Measurements from ENCODE around the gene RFX3. TPM values are rescaled to one million over a fixed set of nuclear protein-coding genes. Genes with fewer than 3 reads are reported as not detected.
A peak's percentile ranks its signal among the peaks of the same experiment; 100 is the strongest.

RFX3 gene
- total and polyA plus RNA-seq, 12 donors: 1.4 to 14.2 (median 5.5) TPM

GRCh38 chr9:3447143-3447542 is 78.7 kb downstream of the RFX3 start:
- no peak for DNase-seq
- no peak overlapping the region for H3K4me3 ChIP-seq
- TF ChIP-seq CTCF (IDR thresholded peaks at IDR 0.05) (no peak), POLR2A (IDR thresholded peaks at IDR 0.05) (no peak)
- H3K36me3 ChIP-seq (replicated peaks in 1 of 2): no peaks in the 10 kb centered on the region
- H3K9me3 ChIP-seq (replicated peaks in 1 of 3): no peaks in the 10 kb centered on the region
- WGBS, 4 donors: 85 to 88% (median 87%) methylated on average over 1 of the region's 1 CpG
- H3K27ac ChIP-seq: no peak overlapping the region
- no peaks in the 10 kb centered on the region for H3K27me3 ChIP-seq
- intact Hi-C loops (cut with DNase I): no loop called here
- no peaks in the 10 kb centered on the region for H3K4me1 ChIP-seq (replicated peaks in 1 of 2)

- no peaks in the 10 kb centered on the region for H3K9me3 ChIP-seq (replicated peaks in 1 of 3)
- TF ChIP-seq CTCF (IDR thresholded peaks at IDR 0.05) (no peak), POLR2A (IDR thresholded peaks at IDR 0.05) (no peak)
- DNase-seq: no peak
- intact Hi-C loops (cut with DNase I): no loop called here
- H3K27ac ChIP-seq: no peak overlapping the region
- H3K27me3 ChIP-seq: no peaks in the 10 kb centered on the region
- H3K36me3 ChIP-seq (replicated peaks in 1 of 2): no peaks in the 10 kb centered on the region
- no peaks in the 10 kb centered on the region for H3K4me1 ChIP-seq (replicated peaks in 1 of 2)
- no peak overlapping the region for H3K4me3 ChIP-seq
Measured at GRCh38 chr9:3446313-3446712, 79.5 kb downstream of the RFX3 start.

- intact Hi-C loops (cut with DNase I): loop anchor here in 1 of 2 donors (5.0 kb wide), 1 partner anchor 197 kb away; no protein-coding TSS in a partner anchor
Measured at GRCh38 chr9:3444016-3444415, 81.8 kb downstream of the RFX3 start.

GRCh38 chr9:3441197-3441816 is 84.5 kb downstream of the RFX3 start:
- Histone ChIP-seq H3K27me3 (no peaks in the 10 kb centered on the region), H3K27ac (no peak overlapping the region), H3K4me1 (replicated peaks in 1 of 2) (no peaks in the 10 kb centered on the region), H3K9me3 (replicated peaks in 1 of 3) (no peaks in the 10 kb centered on the region), H3K4me3 (no peak overlapping the region), H3K36me3 (replicated peaks in 1 of 2) (no peaks in the 10 kb centered on the region)
- intact Hi-C loops (cut with DNase I): loop anchor here in 1 of 2 donors (5.0 kb wide), 1 partner anchor 194 kb away; no protein-coding TSS in a partner anchor
- DNase-seq: peak; percentile 28 to 80 (median 42)
- TF ChIP-seq POLR2A (IDR thresholded peaks at IDR 0.05) (no peak), CTCF (IDR thresholded peaks at IDR 0.05) (peak; percentile 35 to 66 (median 56))
- 77 to 83% (median 79%) methylated on average over 7 of the region's 7 CpGs for WGBS, 4 donors

More at GRCh38 chr9:3444016-3444415, 81.8 kb downstream of the RFX3 start:
- H3K36me3 ChIP-seq (replicated peaks in 1 of 2): no peaks in the 10 kb centered on the region
- TF ChIP-seq CTCF (IDR thresholded peaks at IDR 0.05): no peak
- TF ChIP-seq POLR2A (IDR thresholded peaks at IDR 0.05): no peak
- no peak for DNase-seq
- 97 to 100% (median 99%) methylated on average over 1 of the region's 1 CpG for WGBS, 4 donors
- no peak overlapping the region for H3K4me3 ChIP-seq
- H3K27ac ChIP-seq: no peak overlapping the region
- no peaks in the 10 kb centered on the region for H3K9me3 ChIP-seq (replicated peaks in 1 of 3)
- H3K4me1 ChIP-seq (replicated peaks in 1 of 2): no peaks in the 10 kb centered on the region
- no peaks in the 10 kb centered on the region for H3K27me3 ChIP-seq

Measured in adrenal gland (tissue), 12 donors.